Measurements from ENCODE around the gene MTHFD2L.
"Not testable (repeated sequence)": the region's sequence is repeated elsewhere in the genome, so short reads cannot be mapped to it uniquely, and the experiment has no call there.

MTHFD2L gene

GRCh38 chr4:74202062-74202586 is 44.2 kb downstream of the MTHFD2L start:
- Histone ChIP-seq H3K4me1 (ENCODE audit: control insufficient read depth, insufficient read depth, low read length) (peaks cover 21% of the 10 kb centered on the region), H3K9me3 (replicated peaks; ENCODE audit: low read length) (no peaks in the 10 kb centered on the region), H3K36me3 (ENCODE audit: insufficient read depth, low read length) (no peaks in the 10 kb centered on the region), H3K9ac (ENCODE audit: low read depth, low read length) (no peak overlapping the region), H3K4me2 (ENCODE audit: low read length) (no peak overlapping the region), H3K27me3 (ENCODE audit: control insufficient read depth, insufficient read depth, low read length) (no peaks in the 10 kb centered on the region), H3K4me3 (ENCODE audit: low read length) (no peak overlapping the region)

- Histone ChIP-seq H3K9me3 (replicated peaks; ENCODE audit: low read length) (no peaks in the 10 kb centered on the region), H3K4me2 (ENCODE audit: low read length) (no peak overlapping the region), H3K36me3 (ENCODE audit: insufficient read depth, low read length) (no peaks in the 10 kb centered on the region), H3K4me1 (ENCODE audit: control insufficient read depth, insufficient read depth, low read length) (peaks cover 30% of the 10 kb centered on the region), H3K9ac (ENCODE audit: low read depth, low read length) (no peak overlapping the region), H3K27me3 (ENCODE audit: control insufficient read depth, insufficient read depth, low read length) (no peaks in the 10 kb centered on the region), H3K4me3 (ENCODE audit: low read length) (no peak overlapping the region)
Measured at GRCh38 chr4:74203467-74203866, 45.5 kb downstream of the MTHFD2L start.

GRCh38 chr4:74205046-74205445 is 47.1 kb downstream of the MTHFD2L start:
- peaks cover 30% of the 10 kb centered on the region for H3K4me1 ChIP-seq (ENCODE audit: control insufficient read depth, insufficient read depth, low read length)
- H3K36me3 ChIP-seq (ENCODE audit: insufficient read depth, low read length): no peaks in the 10 kb centered on the region
- H3K9me3 ChIP-seq (replicated peaks; ENCODE audit: low read length): no peaks in the 10 kb centered on the region
- H3K9ac ChIP-seq (ENCODE audit: low read depth, low read length): no peak overlapping the region
- no peaks in the 10 kb centered on the region for H3K27me3 ChIP-seq (ENCODE audit: control insufficient read depth, insufficient read depth, low read length)
- no peak overlapping the region for H3K4me3 ChIP-seq (ENCODE audit: low read length)
- no peak overlapping the region for H3K4me2 ChIP-seq (ENCODE audit: low read length)

GRCh38 chr4:74205559-74205958 is 47.6 kb downstream of the MTHFD2L start:
- Histone ChIP-seq H3K9ac (ENCODE audit: low read depth, low read length) (peak overlapping the region; percentile 59), H3K4me2 (ENCODE audit: low read length) (no peak overlapping the region), H3K4me3 (ENCODE audit: low read length) (no peak overlapping the region), H3K9me3 (replicated peaks; ENCODE audit: low read length) (no peaks in the 10 kb centered on the region), H3K36me3 (ENCODE audit: insufficient read depth, low read length) (no peaks in the 10 kb centered on the region), H3K4me1 (ENCODE audit: control insufficient read depth, insufficient read depth, low read length) (peaks cover 30% of the 10 kb centered on the region), H3K27me3 (ENCODE audit: control insufficient read depth, insufficient read depth, low read length) (no peaks in the 10 kb centered on the region)

- H3K4me2 ChIP-seq (ENCODE audit: low read length): peak overlapping the region; percentile 56
- H3K4me3 ChIP-seq (ENCODE audit: low read length): peak overlapping the region; percentile 4
- H3K36me3 ChIP-seq (ENCODE audit: insufficient read depth, low read length): no peaks in the 10 kb centered on the region
- H3K27me3 ChIP-seq (ENCODE audit: control insufficient read depth, insufficient read depth, low read length): no peaks in the 10 kb centered on the region
- H3K9ac ChIP-seq (ENCODE audit: low read depth, low read length): peak overlapping the region; percentile 59
- H3K9me3 ChIP-seq (replicated peaks; ENCODE audit: low read length): no peaks in the 10 kb centered on the region
- H3K4me1 ChIP-seq (ENCODE audit: control insufficient read depth, insufficient read depth, low read length): peaks cover 30% of the 10 kb centered on the region
Measured at GRCh38 chr4:74206088-74206825, 48.3 kb downstream of the MTHFD2L start.

- H3K36me3 ChIP-seq (ENCODE audit: insufficient read depth, low read length); H3K9ac ChIP-seq (ENCODE audit: low read depth, low read length); H3K4me3 ChIP-seq (ENCODE audit: low read length); H3K9me3 ChIP-seq (replicated peaks; ENCODE audit: low read length); H3K27me3 ChIP-seq (ENCODE audit: control insufficient read depth, insufficient read depth, low read length); H3K4me2 ChIP-seq (ENCODE audit: low read length): not testable (repeated sequence)
- H3K4me1 ChIP-seq (ENCODE audit: control insufficient read depth, insufficient read depth, low read length): peaks cover 23% of the 10 kb centered on the region
Measured at GRCh38 chr4:74214457-74215159, 56.7 kb downstream of the MTHFD2L start.

- H3K27me3 ChIP-seq (ENCODE audit: control insufficient read depth, insufficient read depth, low read length); H3K4me3 ChIP-seq (ENCODE audit: low read length); H3K36me3 ChIP-seq (ENCODE audit: insufficient read depth, low read length): not testable (repeated sequence)
Measured at GRCh38 chr4:74215236-74215635, 57.3 kb downstream of the MTHFD2L start.

GRCh38 chr4:74217365-74217764 is 59.4 kb downstream of the MTHFD2L start:
- H3K36me3 ChIP-seq (ENCODE audit: insufficient read depth, low read length): no peaks in the 10 kb centered on the region
- H3K9ac ChIP-seq (ENCODE audit: low read depth, low read length): no peak overlapping the region

More at GRCh38 chr4:74215236-74215635, 57.3 kb downstream of the MTHFD2L start:
- not testable (repeated sequence) for H3K9me3 ChIP-seq (replicated peaks; ENCODE audit: low read length); H3K4me2 ChIP-seq (ENCODE audit: low read length); H3K9ac ChIP-seq (ENCODE audit: low read depth, low read length)
- H3K4me1 ChIP-seq (ENCODE audit: control insufficient read depth, insufficient read depth, low read length): peaks cover 25% of the 10 kb centered on the region

GRCh38 chr4:74218201-74218600 is 60.3 kb downstream of the MTHFD2L start:
- H3K4me1 ChIP-seq (ENCODE audit: control insufficient read depth, insufficient read depth, low read length): peaks cover 25% of the 10 kb centered on the region
- H3K4me3 ChIP-seq (ENCODE audit: low read length): no peak overlapping the region
- H3K27me3 ChIP-seq (ENCODE audit: control insufficient read depth, insufficient read depth, low read length): no peaks in the 10 kb centered on the region
- no peak overlapping the region for H3K4me2 ChIP-seq (ENCODE audit: low read length)
- no peaks in the 10 kb centered on the region for H3K36me3 ChIP-seq (ENCODE audit: insufficient read depth, low read length)
- H3K9ac ChIP-seq (ENCODE audit: low read depth, low read length): no peak overlapping the region
- no peaks in the 10 kb centered on the region for H3K9me3 ChIP-seq (replicated peaks; ENCODE audit: low read length)

More at GRCh38 chr4:74217365-74217764, 59.4 kb downstream of the MTHFD2L start:
- H3K4me3 ChIP-seq (ENCODE audit: low read length): no peak overlapping the region
- no peaks in the 10 kb centered on the region for H3K9me3 ChIP-seq (replicated peaks; ENCODE audit: low read length)
- no peak overlapping the region for H3K4me2 ChIP-seq (ENCODE audit: low read length)
- peaks cover 25% of the 10 kb centered on the region for H3K4me1 ChIP-seq (ENCODE audit: control insufficient read depth, insufficient read depth, low read length)
- H3K27me3 ChIP-seq (ENCODE audit: control insufficient read depth, insufficient read depth, low read length): no peaks in the 10 kb centered on the region

- peaks cover 34% of the 10 kb centered on the region for H3K4me1 ChIP-seq (ENCODE audit: control insufficient read depth, insufficient read depth, low read length)
- H3K4me2 ChIP-seq (ENCODE audit: low read length): no peak overlapping the region
- H3K36me3 ChIP-seq (ENCODE audit: insufficient read depth, low read length): no peaks in the 10 kb centered on the region
- H3K9me3 ChIP-seq (replicated peaks; ENCODE audit: low read length): no peaks in the 10 kb centered on the region
- H3K9ac ChIP-seq (ENCODE audit: low read depth, low read length): no peak overlapping the region
- H3K27me3 ChIP-seq (ENCODE audit: control insufficient read depth, insufficient read depth, low read length): no peaks in the 10 kb centered on the region
- no peak overlapping the region for H3K4me3 ChIP-seq (ENCODE audit: low read length)
Measured at GRCh38 chr4:74219240-74219639, 61.3 kb downstream of the MTHFD2L start.

- Histone ChIP-seq H3K4me1 (ENCODE audit: control insufficient read depth, insufficient read depth, low read length) (peaks cover 27% of the 10 kb centered on the region), H3K36me3 (ENCODE audit: insufficient read depth, low read length) (no peaks in the 10 kb centered on the region), H3K4me3 (ENCODE audit: low read length) (no peak overlapping the region), H3K27me3 (ENCODE audit: control insufficient read depth, insufficient read depth, low read length) (no peaks in the 10 kb centered on the region), H3K9ac (ENCODE audit: low read depth, low read length) (no peak overlapping the region), H3K9me3 (replicated peaks; ENCODE audit: low read length) (no peaks in the 10 kb centered on the region), H3K4me2 (ENCODE audit: low read length) (no peak overlapping the region)
Measured at GRCh38 chr4:74223098-74223497, 65.2 kb downstream of the MTHFD2L start.
